GM18858 (cell line): ENCODE data around the gene ZNF518B.

ENCODE experiments used
- ATAC-seq: cut with Tn5 transposase; IDR thresholded peaks from one replicate; pipeline ENCODE4 v1.9.1; 2021; ENCODE audit not compliant: unreplicated experiment

The ZNF518B gene, protein sequence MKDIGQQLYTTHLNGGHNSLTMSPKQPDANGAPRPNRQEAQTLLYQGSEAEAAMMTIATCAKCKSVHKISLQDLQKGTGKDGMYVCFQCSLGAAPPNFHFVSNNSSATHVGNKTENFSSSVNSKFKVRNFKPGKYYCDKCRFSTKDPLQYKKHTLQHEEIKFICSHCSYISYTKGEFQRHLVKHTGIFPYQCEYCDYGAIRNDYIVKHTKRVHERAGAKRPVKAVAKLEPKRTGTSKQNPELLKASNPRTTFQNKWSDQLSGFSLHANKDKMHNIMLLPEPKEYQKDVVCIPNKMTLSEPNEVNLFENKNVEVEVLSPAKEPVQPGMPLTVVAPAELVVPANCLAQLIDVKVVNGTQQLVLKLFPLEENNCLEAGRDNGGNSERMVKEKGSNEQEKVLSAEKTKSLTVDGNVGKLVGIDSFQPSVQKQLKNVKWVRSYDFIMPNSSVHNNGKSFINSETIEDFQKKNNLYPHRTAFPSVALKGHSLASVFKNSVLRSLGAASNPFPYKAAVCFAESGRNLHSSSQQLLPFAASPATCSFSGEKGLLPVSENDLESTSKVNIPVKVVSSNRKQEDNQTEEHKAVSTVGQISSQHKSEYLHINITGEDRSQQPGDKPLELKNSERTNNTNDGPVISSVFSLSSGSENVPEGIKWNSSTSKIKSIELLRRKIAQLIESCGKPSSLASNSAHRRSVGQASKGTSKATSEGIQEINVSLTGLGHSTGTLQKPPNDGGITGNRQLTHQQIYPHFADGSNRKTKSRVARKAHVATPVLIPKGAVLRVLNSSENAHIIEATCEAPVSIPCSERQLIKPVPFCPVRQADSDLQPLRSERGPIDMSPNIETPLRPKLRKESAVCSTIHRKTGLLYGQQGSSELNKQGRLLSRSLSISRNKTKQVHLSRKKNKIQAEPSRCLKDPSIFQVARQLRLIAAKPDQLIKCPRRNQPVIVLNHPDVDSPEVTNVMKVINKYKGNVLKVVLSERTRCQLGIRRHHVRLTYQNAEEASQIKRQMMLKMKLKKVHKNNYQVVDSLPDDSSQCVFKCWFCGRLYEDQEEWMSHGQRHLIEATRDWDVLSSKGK

DNA sequence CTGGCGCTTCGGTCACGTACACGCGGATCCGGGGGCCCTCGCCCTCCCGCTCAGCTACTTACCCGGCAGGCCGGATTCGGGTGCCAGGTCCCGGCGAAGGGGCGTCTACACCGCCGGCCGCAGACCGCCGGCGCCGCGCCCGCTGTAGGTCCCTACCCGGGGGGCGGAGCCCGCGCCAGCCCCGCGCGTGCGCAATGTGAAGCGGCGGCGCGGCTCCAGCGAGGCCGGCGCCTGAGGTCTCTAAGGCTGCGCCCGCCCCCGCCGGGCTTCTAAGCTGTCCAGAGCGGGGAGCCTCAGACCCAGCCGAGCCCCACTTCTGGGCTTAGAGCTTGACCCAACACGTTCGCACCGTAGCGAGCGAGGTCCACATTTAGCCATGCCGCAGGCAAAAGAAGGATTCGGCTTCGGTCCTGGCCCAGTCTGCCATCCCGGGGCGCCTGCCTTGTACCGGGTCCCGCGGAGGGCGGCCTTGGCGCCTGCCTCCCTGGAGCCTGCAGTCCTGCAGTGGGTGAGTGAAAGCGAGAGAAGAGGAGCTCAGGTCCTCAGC, at the start of gene ZNF518B:
ZNF518B (minus strand) TSS at position 172 of the 547 bp plus-strand sequence. CDS start 11,098 bp downstream, outside the sequence.
- peak; percentile 69 for ATAC-seq

DNA sequence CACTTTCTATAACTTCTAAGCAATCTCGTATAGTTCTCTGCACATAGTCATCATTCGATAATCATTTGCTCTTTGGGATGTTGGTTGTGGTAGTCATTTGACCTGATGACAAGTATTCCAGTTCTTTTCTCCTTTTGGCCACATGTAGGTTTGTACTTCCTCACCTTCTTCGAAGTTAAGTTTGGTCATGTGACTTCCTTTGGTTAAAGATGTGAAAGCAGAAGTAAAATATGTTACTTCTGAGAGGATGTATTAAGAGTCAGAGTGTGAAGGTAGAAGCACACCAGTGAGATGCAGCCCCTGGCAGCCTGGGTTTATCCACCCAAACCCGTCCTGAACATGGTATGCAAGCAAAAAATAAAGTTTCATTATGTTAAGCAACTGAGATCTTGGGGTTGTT, 48.9 kb upstream of the ZNF518B start:
- no peak for ATAC-seq

DNA sequence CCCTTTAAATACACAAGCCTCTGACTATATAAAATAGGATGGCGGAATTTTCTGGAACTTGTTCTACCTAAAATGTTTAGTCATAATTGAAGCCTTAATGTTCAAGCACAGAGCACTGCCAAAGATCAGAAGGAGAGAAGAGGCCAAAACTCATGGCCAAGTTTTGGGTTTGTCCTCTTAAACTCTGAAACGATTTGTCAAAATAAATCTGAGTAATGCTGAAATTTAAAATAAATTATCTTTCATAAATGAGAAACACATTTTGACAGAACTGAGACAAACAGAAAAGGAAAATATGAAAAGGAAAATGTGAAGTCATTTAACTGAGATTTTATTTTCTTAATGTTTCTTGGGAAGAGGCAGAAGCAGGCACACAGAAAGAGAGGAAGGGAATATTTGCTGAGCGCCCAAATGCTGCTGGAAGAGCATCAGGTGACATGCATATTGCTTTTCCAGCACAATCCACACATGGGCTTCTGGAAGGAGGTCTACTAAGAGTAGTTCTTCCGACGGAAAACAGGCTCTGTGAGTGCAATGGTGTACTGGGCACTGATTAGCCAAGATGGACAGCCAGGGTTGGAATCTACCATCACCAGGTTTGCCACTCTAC, 47.4 kb upstream of the ZNF518B start:
- ATAC-seq: no peak

DNA sequence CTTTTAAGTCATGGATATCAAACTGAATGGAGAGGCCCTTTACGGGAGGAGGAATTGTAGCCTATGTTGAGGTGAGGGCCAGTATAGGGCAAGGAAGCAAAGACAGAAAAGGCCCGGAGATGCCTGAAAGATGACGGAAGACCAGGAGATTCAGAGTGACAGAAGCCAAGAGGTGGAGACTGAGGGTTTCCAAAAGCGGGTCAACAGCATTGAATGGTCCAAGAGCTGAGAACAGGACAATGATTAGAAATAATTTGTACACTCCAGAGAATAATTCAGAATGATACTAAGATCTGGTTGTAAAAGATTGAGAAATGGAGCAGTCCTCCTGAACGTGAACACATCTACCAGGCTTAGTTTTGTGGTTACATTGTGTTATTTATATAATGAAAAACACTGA, 45.5 kb upstream of the ZNF518B start:
- ATAC-seq: no peak

DNA sequence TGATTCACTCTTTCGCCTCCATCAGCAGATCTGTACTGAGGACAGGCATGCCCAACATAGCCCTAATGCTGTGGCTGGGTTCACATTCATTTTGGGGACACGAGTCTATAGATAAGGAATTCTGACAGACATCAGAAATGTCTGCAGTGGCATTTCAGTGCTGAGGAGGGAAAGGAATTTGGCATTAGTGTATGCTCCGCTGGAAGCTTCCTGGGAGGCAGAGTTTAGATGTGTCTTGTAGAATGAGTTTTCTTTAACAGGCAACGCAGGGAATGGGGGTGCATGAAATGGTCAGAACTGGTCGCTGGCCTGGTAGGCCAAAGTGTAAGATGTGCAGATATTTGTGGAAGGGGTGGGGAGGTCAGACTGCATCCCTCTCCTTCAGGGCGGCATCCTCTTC, 43.5 kb upstream of the ZNF518B start:
- ATAC-seq: no peak

DNA sequence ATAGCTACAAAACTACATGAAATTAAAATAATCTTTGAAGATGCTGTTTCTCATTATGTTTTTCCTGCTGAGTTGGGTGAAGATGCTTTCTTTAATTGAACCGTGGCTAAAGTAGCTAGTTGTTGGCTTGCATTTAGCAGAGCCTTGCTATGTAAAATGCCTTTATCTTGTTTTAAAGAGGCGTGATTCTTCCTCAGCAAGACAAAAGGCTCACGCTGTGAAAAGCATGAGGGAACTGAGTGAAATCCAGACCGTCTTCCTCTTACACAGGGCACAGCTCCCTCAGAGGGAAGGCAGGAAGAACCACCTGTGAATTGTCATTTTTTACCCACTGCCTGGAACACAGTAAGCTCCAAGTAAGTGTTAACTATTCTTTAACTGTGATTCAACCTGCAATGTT, 39.0 kb upstream of the ZNF518B start:
- ATAC-seq: no peak

DNA sequence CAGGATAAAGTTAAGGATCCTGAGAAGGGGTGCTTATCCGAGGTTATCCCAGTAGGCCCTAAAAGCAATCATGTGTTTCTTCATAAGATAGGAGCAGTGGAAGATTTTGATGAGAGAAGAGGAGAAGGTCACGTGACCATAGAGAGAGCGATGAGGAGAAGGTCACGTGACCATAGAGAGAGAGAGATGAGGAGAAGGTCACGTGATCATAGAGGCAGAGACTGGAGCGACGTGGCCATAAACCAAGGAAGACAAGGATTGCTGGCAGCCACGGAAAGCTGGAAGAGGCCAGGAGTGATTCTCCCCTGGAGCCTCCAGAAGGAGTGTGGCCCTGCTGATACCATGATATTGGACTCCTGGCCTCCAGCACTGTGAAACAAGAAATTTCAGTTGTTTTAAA, 38.4 kb upstream of the ZNF518B start:
- ATAC-seq: no peak

DNA sequence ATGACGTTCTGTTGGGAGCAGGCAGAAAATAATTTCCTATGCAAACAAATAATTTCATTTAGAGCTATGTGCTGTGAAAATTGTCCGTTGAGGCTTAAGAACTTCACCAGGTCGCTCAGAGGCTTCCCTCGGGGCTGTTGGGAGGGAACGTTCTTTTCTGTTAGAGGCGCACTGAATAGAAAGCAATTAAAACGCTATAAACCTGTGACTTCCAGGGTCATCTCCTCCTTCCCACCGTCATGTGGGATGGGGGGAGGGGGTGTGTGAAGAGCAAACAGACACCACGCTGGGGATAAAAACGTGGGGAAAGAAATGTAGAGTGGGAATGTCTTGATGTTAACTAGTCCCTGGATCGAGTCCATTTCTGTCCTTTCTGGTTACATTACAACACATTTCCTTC, 35.2 kb upstream of the ZNF518B start:
- ATAC-seq: no peak

DNA sequence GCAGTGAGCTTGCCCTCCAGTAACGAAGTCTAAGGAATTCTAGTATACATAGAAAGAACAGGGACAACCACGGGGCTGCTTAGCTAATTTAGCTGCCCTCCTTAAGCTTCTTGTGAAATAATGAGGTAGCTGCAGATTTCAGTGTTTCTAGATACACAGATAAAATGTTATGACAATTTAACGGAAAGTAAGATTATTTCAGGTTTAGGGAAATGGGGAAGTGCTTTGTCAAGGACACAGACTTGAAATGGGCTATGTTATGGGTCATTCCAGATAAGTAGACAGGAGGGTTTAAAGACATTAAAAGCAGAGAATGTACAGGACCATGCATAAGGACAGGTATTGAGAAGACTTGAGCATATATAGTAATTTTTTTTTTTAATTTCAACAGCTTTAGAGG, 34.2 kb upstream of the ZNF518B start:
- no peak for ATAC-seq

DNA sequence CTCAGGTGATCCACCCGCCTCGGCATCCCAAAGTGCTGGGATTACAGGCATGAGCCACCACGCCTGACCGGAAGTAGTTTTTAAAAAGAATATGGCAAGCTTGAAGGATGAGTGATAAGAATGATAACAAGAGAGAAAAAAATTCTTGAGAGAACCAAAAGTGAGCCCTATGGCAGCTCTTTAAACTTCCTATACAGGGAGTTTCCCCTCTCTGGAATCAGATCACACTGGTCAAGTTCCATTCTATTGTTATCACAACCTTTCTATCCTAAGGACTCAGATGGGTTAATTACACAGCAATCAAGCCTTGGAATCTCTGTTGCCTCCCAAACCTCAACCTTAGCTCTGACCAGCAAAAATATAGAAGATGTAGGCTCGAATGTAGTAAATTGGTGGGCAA, 33.8 kb upstream of the ZNF518B start:
- no peak for ATAC-seq

DNA sequence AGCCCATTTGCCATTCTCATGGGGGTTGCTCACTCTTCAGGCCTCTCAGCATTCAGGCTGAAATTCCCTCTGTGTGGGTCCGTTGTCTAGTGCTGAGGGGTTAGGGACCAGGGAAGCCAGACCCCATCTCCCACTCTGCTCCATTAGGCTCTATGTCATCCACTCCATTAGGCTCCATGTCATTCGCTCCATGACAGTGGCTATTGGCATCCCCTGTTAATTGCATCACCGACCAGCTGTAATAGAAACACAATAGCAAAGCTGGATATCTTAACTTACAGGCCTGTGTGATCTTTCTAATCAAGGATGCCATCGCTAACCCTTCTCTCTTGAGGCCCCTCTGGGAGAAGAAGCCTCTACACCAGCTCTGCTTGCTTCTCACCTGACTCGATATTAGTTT, 25.7 kb upstream of the ZNF518B start:
- ATAC-seq: no peak

DNA sequence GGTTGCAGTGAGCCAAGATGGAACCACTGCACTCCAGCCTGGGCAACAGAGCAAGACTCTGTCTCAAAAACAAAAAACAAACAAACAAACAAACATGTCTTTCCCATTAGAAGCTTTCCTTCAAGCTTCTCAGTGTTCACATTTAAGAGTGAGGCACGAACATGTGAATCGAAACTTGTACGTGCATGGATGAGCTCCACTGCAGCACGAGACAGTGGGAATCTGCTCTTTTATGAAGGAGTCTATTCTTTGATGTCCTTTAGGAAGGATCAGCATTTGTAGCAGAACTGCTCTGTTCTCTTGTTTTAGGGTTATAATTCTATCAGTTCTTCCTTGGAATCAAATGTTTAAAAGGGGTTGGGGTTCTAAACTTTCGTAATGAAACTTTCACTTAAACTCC, 23.4 kb upstream of the ZNF518B start:
- ATAC-seq: no peak

DNA sequence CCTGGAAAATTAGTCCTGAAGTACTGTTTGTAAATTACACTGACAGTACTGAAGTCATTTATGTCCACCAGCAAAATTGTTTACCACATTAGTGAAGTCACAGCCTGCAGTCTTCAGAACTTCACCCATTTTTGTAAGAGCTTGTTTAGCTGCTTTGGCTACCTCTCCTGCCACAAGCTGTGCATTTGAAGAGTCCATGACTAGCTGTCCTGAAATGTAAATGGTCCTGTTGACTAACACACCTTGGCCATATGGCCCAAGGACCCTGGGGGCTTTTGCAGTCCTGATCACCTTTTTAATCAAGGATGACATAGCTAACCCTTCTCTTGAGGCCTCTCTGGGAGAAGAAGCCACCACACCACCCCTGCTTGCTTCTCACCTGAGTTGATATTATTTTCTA, 21.4 kb upstream of the ZNF518B start:
- ATAC-seq: no peak

DNA sequence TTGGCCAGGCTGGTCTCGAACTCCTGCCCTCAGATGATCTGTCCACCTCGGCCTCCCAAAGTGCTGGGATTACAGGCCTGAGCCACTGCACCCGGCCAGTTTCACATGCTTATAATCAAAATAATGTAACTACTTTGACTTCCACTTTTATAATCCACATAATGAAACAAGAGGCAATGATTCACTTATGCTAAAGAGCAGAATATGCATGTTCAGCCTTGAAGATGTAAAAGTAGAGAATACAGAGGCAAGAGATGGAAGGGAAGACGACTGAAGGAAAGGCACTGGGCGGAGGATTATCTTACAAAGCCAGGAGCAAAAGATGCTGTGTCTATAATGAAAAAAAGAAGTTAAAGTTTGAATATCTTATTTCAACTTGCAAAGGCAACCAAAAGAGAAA, 13.3 kb upstream of the ZNF518B start:
- no peak for ATAC-seq

DNA sequence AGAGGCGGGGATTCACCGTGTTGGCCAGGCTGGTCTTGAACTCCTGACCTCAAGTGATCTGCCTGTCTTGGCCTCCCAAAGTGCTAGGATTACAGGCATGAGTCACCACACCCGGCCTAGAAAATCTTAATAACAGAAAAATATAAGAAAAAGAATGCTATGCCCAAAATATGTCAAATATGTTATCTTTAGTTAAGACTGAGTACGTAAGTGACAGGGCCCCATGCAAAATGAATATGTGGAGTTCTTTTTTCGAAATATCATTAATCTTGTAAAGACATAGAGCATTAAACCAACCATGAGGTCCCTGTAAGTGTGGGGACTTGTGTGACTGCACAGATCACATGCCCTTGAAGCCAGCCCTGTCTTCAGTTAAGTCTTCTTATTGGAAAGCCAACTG, 8.9 kb upstream of the ZNF518B start:
- no peak for ATAC-seq

DNA sequence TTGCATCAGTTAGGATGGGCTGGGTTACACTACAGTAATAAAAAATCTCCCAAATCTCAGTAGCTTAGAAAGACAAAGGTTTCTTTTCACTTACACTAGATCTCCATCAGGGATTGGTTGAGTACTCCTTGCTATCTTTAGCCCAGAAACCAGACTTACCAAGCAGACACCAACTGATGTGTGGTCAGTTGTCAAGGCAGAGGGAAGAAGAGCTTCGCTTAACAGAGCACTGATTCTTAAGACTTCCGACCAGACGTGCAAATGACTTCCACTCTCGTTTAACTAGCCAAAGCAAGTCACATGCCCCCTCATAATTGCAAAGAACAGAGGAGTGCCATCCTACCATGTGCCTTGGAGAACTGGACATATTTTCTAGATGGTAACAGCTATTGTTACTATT, 5.7 kb upstream of the ZNF518B start:
- ATAC-seq: no peak

DNA sequence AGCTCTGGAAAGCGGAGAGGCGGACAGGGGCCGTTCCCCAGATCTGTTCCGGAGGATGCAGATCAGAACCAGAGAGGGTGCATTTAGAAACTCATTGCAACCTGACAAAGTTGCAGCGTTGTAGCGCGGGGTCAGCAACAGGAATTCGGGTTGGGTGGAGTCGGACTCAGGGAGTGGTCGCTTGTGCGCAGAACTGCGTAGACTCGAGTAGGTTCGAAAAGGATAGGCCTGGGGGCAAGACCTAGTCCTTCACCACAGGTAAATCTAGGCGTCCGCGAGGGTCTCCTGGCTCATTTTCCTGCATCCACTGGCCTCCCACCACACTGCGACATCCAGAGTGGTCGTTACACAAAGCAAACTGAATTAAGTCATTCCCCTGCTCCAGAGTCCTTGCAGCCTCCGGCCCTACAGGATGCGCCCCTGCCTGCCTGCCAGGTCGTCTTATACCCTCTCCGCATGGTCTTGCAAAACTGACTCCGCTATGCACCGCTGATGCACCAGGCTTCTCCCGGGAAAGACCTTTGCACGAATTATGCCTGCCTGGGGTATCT, 4.7 kb upstream of the ZNF518B start:
- ATAC-seq: no peak

DNA sequence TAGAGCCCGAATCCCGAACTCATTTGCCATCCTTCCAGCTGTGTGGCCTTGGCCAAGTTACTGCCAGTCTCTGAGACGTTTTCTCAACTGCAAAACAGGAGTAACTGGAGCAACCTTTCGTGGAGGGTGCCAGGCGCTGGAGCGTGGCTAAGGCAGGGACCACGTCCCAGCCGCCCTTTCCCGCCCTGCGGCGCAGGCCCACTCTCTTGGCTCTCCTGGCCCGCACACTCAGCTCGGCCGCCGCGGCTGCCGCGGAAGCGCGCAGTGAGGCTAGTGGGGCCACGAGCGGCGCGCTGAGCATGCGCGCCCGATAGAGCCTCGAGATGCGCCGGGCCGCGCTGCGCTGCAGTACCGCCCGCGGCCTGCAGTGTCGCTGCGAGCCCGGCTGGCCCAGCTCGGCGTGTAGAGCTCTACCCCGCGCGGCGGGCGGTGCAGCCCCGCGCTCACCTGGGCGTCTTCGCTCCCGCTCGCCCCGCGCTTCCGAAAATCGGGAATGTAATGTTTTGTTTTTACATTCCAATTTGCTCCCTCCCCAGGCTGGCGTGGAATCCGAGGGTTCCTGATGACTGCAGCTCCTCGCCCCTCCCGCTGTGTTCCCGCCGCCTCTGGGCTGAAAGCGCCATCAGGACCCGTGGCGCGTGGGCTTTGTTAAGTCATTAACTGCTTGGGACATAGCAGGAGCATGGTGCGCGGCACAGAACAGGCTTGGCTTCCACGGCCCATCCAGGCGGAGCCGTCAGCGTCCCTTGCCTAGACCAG, 4.0 kb upstream of the ZNF518B start:
- peak; percentile 70 for ATAC-seq

DNA sequence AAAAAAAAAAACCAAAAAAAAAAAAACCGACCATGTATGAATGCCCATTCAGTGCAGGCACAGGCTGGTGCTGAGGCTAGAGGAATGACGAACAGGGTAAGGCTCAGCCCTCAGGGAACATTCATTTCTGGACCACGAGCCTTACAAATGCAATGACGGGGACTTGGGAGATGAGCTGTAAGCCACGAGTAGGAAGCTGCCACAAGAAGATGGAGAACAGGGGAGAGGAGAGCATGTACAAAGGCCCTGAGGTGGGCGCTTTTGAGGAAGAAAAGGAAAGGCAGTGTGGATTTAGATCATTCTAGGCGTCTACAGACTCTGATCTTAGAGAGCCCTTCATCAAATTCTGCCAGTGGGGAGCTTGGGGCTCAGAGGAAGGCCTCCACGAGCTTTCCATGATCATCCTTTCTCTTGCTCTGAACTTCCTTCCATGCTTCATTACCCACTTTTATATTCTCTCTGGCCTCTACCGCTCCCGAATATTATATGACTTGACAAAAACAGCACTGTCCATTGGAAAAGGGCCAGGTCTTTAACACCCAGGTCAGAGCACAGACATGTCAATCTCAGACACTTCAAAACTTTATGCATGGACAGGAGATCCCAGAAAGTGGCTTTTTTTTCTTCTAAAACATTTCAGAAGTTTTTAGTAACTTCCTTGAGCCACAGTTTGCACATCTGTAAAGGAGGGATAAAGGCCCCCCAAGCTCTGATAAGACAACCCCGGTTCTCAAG, 3.3 kb upstream of the ZNF518B start:
- ATAC-seq: no peak
